ENCODE data around the gene FGG. TPM values are rescaled to one million over a fixed set of nuclear protein-coding genes. Genes with fewer than 3 reads are reported as not detected.

FGG gene
- total RNA-seq, 4 donors from 2014 or later = 35.4 TPM; not detected in 3

GRCh38 chr4:154591890-154592289 lies 20.6 kb downstream of the FGG start:
- Histone ChIP-seq H3K9me3 (no peaks in the 10 kb centered on the region), H3K36me3 (no peaks in the 10 kb centered on the region), H3K4me1 (no peaks in the 10 kb centered on the region), H3K27ac (no peak overlapping the region), H3K4me3 (no peak overlapping the region), H3K27me3 (peaks cover 10% of the 10 kb centered on the region)
- no peak for DNase-seq (ENCODE audit: low spot score in 2 of 2)
- TF ChIP-seq POLR2A (IDR thresholded peaks at IDR 0.05) = no peak
- TF ChIP-seq POLR2AphosphoS5 (IDR thresholded peaks at IDR 0.05) = no peak
- WGBS = 78% methylated on average over 3 of the region's 3 CpGs

GRCh38 chr4:154590329-154591006 lies 22.0 kb downstream of the FGG start, which contains the start of gene FGA:
FGA (minus strand) TSS chr4:154590742; CDS start chr4:154590687, 55 bp downstream.
- H3K9me3 ChIP-seq = no peaks in the 10 kb centered on the region
- no peak within 1 kb of the TSS for H3K4me3 ChIP-seq
- no peaks in the 10 kb centered on the region for H3K4me1 ChIP-seq
- no peak within 1 kb of the TSS for H3K27ac ChIP-seq
- DNase-seq (ENCODE audit: low spot score in 2 of 2) = no peak
- peaks cover 10% of the 10 kb centered on the region for H3K27me3 ChIP-seq
- TF ChIP-seq POLR2A (IDR thresholded peaks at IDR 0.05) (no peak), CTCF (IDR thresholded peaks at IDR 0.05) (no peak), POLR2AphosphoS5 (IDR thresholded peaks at IDR 0.05) (no peak), EP300 (IDR thresholded peaks at IDR 0.05) (no peak)
- WGBS = 69% methylated on average over 3 of the region's 3 CpGs
- H3K36me3 ChIP-seq = no peaks in the 10 kb centered on the region

DNA sequence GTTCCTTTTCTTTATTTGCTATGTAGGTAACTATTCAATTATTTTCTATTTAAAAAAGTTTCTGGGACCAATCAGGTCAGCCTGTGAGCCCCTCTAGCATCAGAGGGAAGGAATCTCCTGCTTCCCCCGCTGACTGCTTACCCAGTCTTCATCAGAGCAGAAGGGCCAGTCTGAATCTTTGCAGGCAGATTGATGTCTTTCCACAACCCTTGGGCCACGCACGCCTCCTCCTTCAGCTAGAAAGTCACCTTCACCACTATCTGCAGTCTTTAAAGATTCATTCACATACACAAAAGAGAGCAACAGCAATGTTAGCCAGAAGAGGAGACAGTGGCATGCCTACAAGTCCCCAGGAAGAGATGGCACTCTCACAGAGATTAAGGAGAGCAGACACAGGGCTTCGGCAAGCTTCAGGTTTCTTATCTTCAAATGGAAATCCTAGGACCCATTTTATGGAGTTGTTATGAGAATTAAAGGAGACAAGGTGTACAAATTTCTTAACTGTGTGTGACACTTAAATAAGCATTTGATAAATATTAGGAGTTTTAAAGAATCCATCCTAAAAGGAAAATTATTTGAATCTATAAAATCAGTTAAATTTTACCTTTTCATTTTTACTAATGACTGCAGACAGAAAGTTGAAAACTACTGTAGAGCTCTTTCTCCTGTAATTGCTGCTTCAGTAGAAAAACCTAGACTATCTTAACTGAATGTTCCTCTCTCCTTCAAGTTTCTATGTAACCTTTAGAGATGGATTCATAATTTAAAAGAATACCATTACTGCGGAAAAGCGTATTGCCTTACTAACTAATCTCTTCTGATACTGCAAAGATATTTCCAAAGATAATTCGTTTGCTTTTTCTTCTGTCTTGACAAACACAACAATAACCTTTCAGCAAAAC lies 22.9 kb downstream of the FGG start:
- Histone ChIP-seq H3K27ac (no peak overlapping the region), H3K36me3 (no peaks in the 10 kb centered on the region), H3K4me1 (no peaks in the 10 kb centered on the region), H3K4me3 (no peak overlapping the region), H3K27me3 (peaks cover 10% of the 10 kb centered on the region), H3K9me3 (no peaks in the 10 kb centered on the region)
- no peak for TF ChIP-seq POLR2AphosphoS5 (IDR thresholded peaks at IDR 0.05)
- no peak for TF ChIP-seq EP300 (IDR thresholded peaks at IDR 0.05)
- TF ChIP-seq CTCF (IDR thresholded peaks at IDR 0.05) = no peak
- TF ChIP-seq POLR2A (IDR thresholded peaks at IDR 0.05) = no peak
- DNase-seq (ENCODE audit: low spot score in 2 of 2) = no peak
- 66% methylated on average over 7 of the region's 7 CpGs for WGBS

DNA sequence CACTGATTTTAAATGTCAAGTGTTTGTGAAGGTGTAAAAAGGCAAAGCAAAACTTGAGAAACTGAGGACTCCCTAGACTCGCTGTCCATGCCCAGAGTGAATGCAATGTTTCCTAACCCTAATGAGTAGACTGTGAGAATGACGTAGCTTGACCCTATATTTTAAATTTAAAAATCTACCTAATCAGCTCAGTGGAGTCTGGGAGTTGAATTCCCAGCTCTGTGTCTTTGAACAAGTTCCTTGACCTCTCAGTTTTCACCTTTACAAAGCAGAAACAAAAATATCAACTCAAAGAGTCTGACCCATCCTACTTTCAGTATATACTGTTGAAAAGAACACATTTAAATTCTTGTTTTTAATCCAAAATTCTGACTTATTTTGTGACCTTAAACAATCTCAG lies 24.3 kb downstream of the FGG start:
- no peak for DNase-seq (ENCODE audit: low spot score in 2 of 2)
- Histone ChIP-seq H3K9me3 (no peaks in the 10 kb centered on the region), H3K36me3 (no peaks in the 10 kb centered on the region), H3K27me3 (peaks cover 10% of the 10 kb centered on the region), H3K4me3 (no peak overlapping the region), H3K27ac (no peak overlapping the region), H3K4me1 (no peaks in the 10 kb centered on the region)
- TF ChIP-seq CTCF (IDR thresholded peaks at IDR 0.05) = no peak
- TF ChIP-seq EP300 (IDR thresholded peaks at IDR 0.05) = no peak
- no peak for TF ChIP-seq POLR2A (IDR thresholded peaks at IDR 0.05)
- TF ChIP-seq POLR2AphosphoS5 (IDR thresholded peaks at IDR 0.05) = no peak
- 90% methylated on average over 2 of the region's 2 CpGs for WGBS

DNA sequence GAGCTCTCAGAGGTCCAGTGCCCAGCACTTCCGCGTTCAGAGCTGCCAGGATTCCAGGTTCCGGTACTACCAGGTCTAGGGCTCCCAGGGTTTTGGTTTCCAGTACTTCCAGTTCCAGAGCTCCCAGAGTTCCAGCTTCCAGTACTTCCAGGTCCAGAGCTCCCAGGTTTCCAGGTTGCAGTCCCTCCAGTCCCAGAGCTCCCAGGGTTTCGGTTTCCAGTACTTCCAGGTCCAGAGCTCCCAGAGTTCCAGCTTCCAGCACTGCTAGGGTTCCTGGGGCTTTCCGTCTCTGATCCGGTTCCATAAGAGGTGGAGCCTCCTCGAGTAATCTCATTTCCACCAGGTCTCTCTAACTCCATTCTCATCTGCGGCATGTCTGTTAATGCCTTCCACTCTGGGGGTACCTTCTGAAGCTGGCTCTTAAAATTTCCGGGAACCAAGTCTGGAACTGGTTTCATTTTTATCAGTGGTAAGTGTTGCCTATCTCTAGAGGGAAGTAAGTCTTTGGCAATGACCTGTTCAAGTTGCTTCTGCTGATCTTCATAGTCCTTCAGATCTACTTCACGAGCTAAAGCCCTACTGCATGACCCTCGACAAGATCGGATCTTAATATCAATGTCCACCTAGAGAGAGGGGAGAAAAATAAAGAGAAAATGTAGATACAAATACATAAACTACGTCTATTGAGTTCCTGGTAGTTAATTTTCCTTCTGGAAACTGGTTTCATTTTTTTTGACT lies 26.0 kb downstream of the FGG start:
- H3K4me1 ChIP-seq = no peaks in the 10 kb centered on the region
- no peak for TF ChIP-seq CTCF (IDR thresholded peaks at IDR 0.05)
- TF ChIP-seq EP300 (IDR thresholded peaks at IDR 0.05) = no peak
- no peak for TF ChIP-seq POLR2AphosphoS5 (IDR thresholded peaks at IDR 0.05)
- no peak for TF ChIP-seq POLR2A (IDR thresholded peaks at IDR 0.05)
- H3K4me3 ChIP-seq = no peak overlapping the region
- 86% methylated on average over 13 of the region's 13 CpGs for WGBS
- no peaks in the 10 kb centered on the region for H3K9me3 ChIP-seq
- no peaks in the 10 kb centered on the region for H3K36me3 ChIP-seq
- H3K27ac ChIP-seq = no peak overlapping the region
- H3K27me3 ChIP-seq = peaks cover 10% of the 10 kb centered on the region
- no peak for DNase-seq (ENCODE audit: low spot score in 2 of 2)

Data from suprapubic skin (tissue), 4 donors.